ENCODE results near the gene INSIG2. TPM values are rescaled to one million over a fixed set of nuclear protein-coding genes. Genes with fewer than 3 reads are reported as not detected.

INSIG2 gene
- total RNA-seq, 3 donors from 2014 or later (not counting 1 experiment from before 2014, with no cell fraction given), result 9.5 to 20.5 (median 13.9) TPM

DNA sequence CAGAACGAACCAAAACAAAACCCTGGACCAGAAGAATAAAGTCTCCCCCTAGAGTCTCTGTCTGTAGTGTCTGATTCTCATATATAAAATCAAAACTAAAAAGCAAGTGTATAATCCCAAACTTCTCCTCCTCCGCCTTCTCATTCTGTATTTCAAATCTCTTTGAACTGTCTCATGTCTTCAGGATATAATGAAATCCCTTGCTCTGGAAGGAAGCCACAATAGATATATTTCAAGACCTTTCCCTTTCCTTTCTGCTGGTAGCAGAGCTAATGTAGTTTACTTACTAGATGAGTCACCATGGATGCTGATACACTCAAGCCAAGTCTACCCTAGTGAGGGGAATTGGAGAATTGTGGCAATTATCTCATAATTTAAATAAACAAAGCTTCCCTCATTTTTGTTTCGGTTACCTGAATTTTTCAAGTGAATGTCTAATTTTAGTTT, 40.9 kb upstream of the INSIG2 start:
- peaks cover 17% of the 10 kb centered on the region for H3K27me3 ChIP-seq (ENCODE audit: control insufficient read depth, insufficient read depth, low read length)
- intact Hi-C loops (cut with micrococcal nuclease), result loop anchor here (10.0 kb wide), 1 partner anchor 1127 kb away; no protein-coding TSS in a partner anchor
- no peaks in the 10 kb centered on the region for H3K9me3 Mint-ChIP-seq
- no peak for ATAC-seq
- H3K4me1 ChIP-seq (ENCODE audit: control insufficient read depth, insufficient read depth, low read length), result peaks cover 3% of the 10 kb centered on the region
- no peak overlapping the region for H3K27ac ChIP-seq (ENCODE audit: low read length)
- no peaks in the 10 kb centered on the region for H3K9me3 ChIP-seq (ENCODE audit: control insufficient read depth, insufficient read depth, low read length)
- H3K27ac Mint-ChIP-seq, result no peak overlapping the region
- H3K27me3 Mint-ChIP-seq (ENCODE audit: low read depth in 2 of 2), result peaks cover 33 to 63% of the 10 kb centered on the region in 2 donors
- H3K4me1 Mint-ChIP-seq, result peaks cover 0 to 5% of the 10 kb centered on the region in 2 donors
- H3K4me3 Mint-ChIP-seq, result no peak overlapping the region
- H3K36me3 ChIP-seq (ENCODE audit: control insufficient read depth, insufficient read depth, low read length), result no peaks in the 10 kb centered on the region
- no peak for TF ChIP-seq CTCF (IDR thresholded peaks at IDR 0.05)
- WGBS (ENCODE audit: insufficient coverage), result 64% methylated on average over 1 of the region's 3 CpGs
- no peaks in the 10 kb centered on the region for H3K36me3 Mint-ChIP-seq
- H3K4me3 ChIP-seq (ENCODE audit: low read length), result no peak overlapping the region
- DNase-seq, result no peak

DNA sequence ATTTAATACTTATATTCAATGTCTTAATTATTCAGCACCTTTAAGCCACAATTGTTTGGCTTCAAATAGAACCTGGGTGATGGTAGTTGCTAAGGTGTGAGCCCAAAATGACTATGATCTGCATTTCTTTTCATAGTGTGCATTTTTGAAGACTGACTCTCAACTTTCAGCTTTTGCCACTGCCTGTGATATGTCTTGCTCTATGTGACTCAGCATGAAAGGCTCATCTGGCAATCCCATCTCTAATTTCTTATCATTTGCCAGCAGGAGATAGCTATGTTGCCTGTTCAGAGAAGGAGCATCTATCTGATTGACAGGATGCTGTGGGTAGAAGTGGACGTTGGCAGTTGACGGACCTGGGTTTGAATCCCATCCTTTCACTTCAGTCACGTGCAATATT, 39.9 kb upstream of the INSIG2 start:
- Histone ChIP-seq H3K4me1 (ENCODE audit: control insufficient read depth, insufficient read depth, low read length) (peaks cover 3% of the 10 kb centered on the region), H3K36me3 (ENCODE audit: control insufficient read depth, insufficient read depth, low read length) (no peaks in the 10 kb centered on the region), H3K9me3 (ENCODE audit: control insufficient read depth, insufficient read depth, low read length) (no peaks in the 10 kb centered on the region), H3K27ac (ENCODE audit: low read length) (no peak overlapping the region), H3K27me3 (ENCODE audit: control insufficient read depth, insufficient read depth, low read length) (peaks cover 14% of the 10 kb centered on the region), H3K4me3 (ENCODE audit: low read length) (no peak overlapping the region)
- Mint-ChIP-seq H3K36me3 (no peaks in the 10 kb centered on the region), H3K4me3 (no peak overlapping the region), H3K27ac (no peak overlapping the region), H3K4me1 (peaks cover 0 to 5% of the 10 kb centered on the region in 2 donors), H3K27me3 (ENCODE audit: low read depth in 2 of 2) (peaks cover 28 to 57% of the 10 kb centered on the region in 2 donors), H3K9me3 (no peaks in the 10 kb centered on the region)
- no peak for TF ChIP-seq CTCF (IDR thresholded peaks at IDR 0.05)
- WGBS (ENCODE audit: insufficient coverage), result no CpG with 5 or more reads among the region's 3 CpGs
- DNase-seq (no peak), ATAC-seq (no peak)
- intact Hi-C loops (cut with micrococcal nuclease), result loop anchor here (10.0 kb wide), 1 partner anchor 1126 kb away; no protein-coding TSS in a partner anchor

- Mint-ChIP-seq H3K9me3 (no peaks in the 10 kb centered on the region), H3K27me3 (ENCODE audit: low read depth in 2 of 2) (peaks cover 24 to 49% of the 10 kb centered on the region in 2 donors), H3K27ac (no peak overlapping the region), H3K4me1 (peaks cover 0 to 5% of the 10 kb centered on the region in 2 donors), H3K4me3 (no peak overlapping the region), H3K36me3 (no peaks in the 10 kb centered on the region)
- DNase-seq (no peak), ATAC-seq (no peak)
- H3K4me1 ChIP-seq (ENCODE audit: control insufficient read depth, insufficient read depth, low read length), result peaks cover 3% of the 10 kb centered on the region
- intact Hi-C loops (cut with micrococcal nuclease), result loop anchor here (10.0 kb wide), 1 partner anchor 1126 kb away; no protein-coding TSS in a partner anchor
- H3K4me3 ChIP-seq (ENCODE audit: low read length), result no peak overlapping the region
- no peaks in the 10 kb centered on the region for H3K36me3 ChIP-seq (ENCODE audit: control insufficient read depth, insufficient read depth, low read length)
- H3K27me3 ChIP-seq (ENCODE audit: control insufficient read depth, insufficient read depth, low read length), result peaks cover 14% of the 10 kb centered on the region
- H3K27ac ChIP-seq (ENCODE audit: low read length), result no peak overlapping the region
- TF ChIP-seq CTCF (IDR thresholded peaks at IDR 0.05), result no peak
- no peaks in the 10 kb centered on the region for H3K9me3 ChIP-seq (ENCODE audit: control insufficient read depth, insufficient read depth, low read length)
- 53% methylated on average over 3 of the region's 3 CpGs for WGBS (ENCODE audit: insufficient coverage)
These were observed 39.0 kb upstream of the INSIG2 start for GRCh38 chr2:118049140-118049815.

- no peak for DNase-seq
- H3K36me3 Mint-ChIP-seq, result no peaks in the 10 kb centered on the region
- intact Hi-C loops (cut with micrococcal nuclease), result loop anchor here (10.0 kb wide), 1 partner anchor 1125 kb away; no protein-coding TSS in a partner anchor
These were observed 38.5 kb upstream of the INSIG2 start for GRCh38 chr2:118049816-118050140.

More at GRCh38 chr2:118049816-118050140, 38.5 kb upstream of the INSIG2 start:
- no peak for ATAC-seq
- H3K4me3 ChIP-seq (ENCODE audit: low read length), result no peak overlapping the region
- no peak overlapping the region for H3K4me3 Mint-ChIP-seq
- H3K36me3 ChIP-seq (ENCODE audit: control insufficient read depth, insufficient read depth, low read length), result no peaks in the 10 kb centered on the region
- no peak overlapping the region for H3K27ac Mint-ChIP-seq
- H3K4me1 ChIP-seq (ENCODE audit: control insufficient read depth, insufficient read depth, low read length), result peaks cover 3% of the 10 kb centered on the region
- no peaks in the 10 kb centered on the region for H3K9me3 Mint-ChIP-seq
- no peak for TF ChIP-seq CTCF (IDR thresholded peaks at IDR 0.05)
- H3K27me3 ChIP-seq (ENCODE audit: control insufficient read depth, insufficient read depth, low read length), result peaks cover 14% of the 10 kb centered on the region
- H3K27ac ChIP-seq (ENCODE audit: low read length), result no peak overlapping the region
- H3K9me3 ChIP-seq (ENCODE audit: control insufficient read depth, insufficient read depth, low read length), result no peaks in the 10 kb centered on the region
- H3K4me1 Mint-ChIP-seq, result peaks cover 0 to 5% of the 10 kb centered on the region in 2 donors
- peaks cover 20 to 51% of the 10 kb centered on the region in 2 donors for H3K27me3 Mint-ChIP-seq (ENCODE audit: low read depth in 2 of 2)
